ENCODE results near the gene SRP68. TPM values are rescaled to one million over a fixed set of nuclear protein-coding genes. Genes with fewer than 3 reads are reported as not detected.
"Not testable (repeated sequence)": the region's sequence is repeated elsewhere in the genome, so short reads cannot be mapped to it uniquely, and the experiment has no call there.

The SRP68 gene
- total RNA-seq, 2 experiments from 2014 or later, result 106 to 108 TPM

GRCh38 chr17:76071531-76072147, 678 bp downstream of the SRP68 start:
- Histone ChIP-seq H3K27me3 (ENCODE audit: control insufficient read depth in 1 of 2, insufficient read depth in 2 of 2, low read length in 2 of 2) (peaks cover 28 to 30% of the 10 kb centered on the region in 2 experiments), H3K4me1 (ENCODE audit: insufficient read depth, low read length) (peaks cover 58% of the 10 kb centered on the region), H3K9me3 (ENCODE audit: control insufficient read depth in 1 of 2, insufficient read depth in 1 of 2, low read length in 2 of 2) (peaks cover 0 to 20% of the 10 kb centered on the region in 2 experiments), H3K36me3 (ENCODE audit: insufficient read depth, low read length) (peaks cover 25% of the 10 kb centered on the region), H3K27ac (ENCODE audit: low read depth in 1 of 2, low read length in 2 of 2) (peak overlapping the region; percentile 70 to 82), H3K4me3 (ENCODE audit: low read length) (peak overlapping the region; percentile 99)
- Mint-ChIP-seq H3K36me3 (ENCODE audit: low read depth) (peaks cover 42% of the 10 kb centered on the region), H3K27me3 (peaks cover 28% of the 10 kb centered on the region), H3K4me3 (peak overlapping the region; percentile 95), H3K9me3 (no peaks in the 10 kb centered on the region), H3K4me1 (ENCODE audit: low read depth) (peaks cover 42% of the 10 kb centered on the region), H3K27ac (peak overlapping the region; percentile 91)
- POLR2A ChIA-PET, result interaction anchor here (0.8 to 1.8 kb wide), 3 partner anchors 8 to 197 kb away, joined by 3 to 10 read pairs (median 3); partner anchors contain the start of gene UBALD2
- intact Hi-C loops (cut with DNase I, micrococcal nuclease), result loop anchor here in 1 of 2 experiments (1.0 kb wide), 2 partner anchors 33 to 282 kb away; partner anchors contain the start of gene PRPSAP1
- peak in 2 of 14 experiments; percentile 17 to 38 for DNase-seq
- TF ChIP-seq, protein P1, sequence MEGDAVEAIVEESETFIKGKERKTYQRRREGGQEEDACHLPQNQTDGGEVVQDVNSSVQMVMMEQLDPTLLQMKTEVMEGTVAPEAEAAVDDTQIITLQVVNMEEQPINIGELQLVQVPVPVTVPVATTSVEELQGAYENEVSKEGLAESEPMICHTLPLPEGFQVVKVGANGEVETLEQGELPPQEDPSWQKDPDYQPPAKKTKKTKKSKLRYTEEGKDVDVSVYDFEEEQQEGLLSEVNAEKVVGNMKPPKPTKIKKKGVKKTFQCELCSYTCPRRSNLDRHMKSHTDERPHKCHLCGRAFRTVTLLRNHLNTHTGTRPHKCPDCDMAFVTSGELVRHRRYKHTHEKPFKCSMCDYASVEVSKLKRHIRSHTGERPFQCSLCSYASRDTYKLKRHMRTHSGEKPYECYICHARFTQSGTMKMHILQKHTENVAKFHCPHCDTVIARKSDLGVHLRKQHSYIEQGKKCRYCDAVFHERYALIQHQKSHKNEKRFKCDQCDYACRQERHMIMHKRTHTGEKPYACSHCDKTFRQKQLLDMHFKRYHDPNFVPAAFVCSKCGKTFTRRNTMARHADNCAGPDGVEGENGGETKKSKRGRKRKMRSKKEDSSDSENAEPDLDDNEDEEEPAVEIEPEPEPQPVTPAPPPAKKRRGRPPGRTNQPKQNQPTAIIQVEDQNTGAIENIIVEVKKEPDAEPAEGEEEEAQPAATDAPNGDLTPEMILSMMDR (IDR thresholded peaks at IDR 0.05), result no peak
- ATAC-seq (ENCODE audit: poor library complexity), result peak; percentile 17
- CTCF ChIA-PET, result interaction anchor here (1.2 to 1.4 kb wide), 2 partner anchors 50 to 57 kb away, joined by 3 read pairs; no protein-coding TSS in a partner anchor

GRCh38 chr17:76065775-76066174, 6.5 kb downstream of the SRP68 start:
- intact Hi-C loops (cut with DNase I, micrococcal nuclease), result no loop called here
- DNase-seq (no peak), ATAC-seq (ENCODE audit: poor library complexity) (no peak)

DNA sequence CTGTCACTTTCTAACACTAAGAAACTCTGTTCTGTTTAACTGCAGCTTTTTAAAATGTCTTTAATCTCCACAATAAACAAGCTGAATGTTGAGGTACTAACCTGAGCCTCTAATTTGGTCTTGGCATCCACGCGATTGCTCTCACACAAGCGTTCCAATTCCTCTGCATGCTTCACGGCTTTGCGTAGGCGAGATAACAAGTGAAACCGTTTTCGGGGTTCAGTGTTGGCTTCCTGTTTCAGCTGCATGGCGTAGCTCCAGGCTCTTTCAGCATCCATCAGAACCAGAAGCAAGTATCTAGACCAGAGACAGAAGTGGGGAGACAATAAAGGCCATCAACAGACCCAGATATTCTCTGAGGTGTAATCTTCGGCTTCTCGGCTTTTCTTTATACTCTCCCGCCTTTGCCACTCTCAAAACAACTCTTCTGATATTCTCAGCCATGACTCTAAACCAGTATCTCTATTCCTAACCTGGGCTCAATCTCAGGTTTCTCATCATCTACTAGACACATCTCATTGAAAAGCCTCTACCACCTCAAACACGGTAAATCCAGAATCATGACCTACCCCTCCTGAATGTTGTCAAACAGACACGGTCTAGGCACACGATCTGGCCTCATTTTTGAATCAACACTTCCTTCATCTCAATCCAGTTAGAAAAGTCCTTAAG, 8.3 kb downstream of the SRP68 start:
- ChIA-PET POLR2A (interaction anchor here (0.7 to 2.2 kb wide), 10 partner anchors 8 to 289 kb away, joined by 3 to 13 read pairs (median 5); partner anchors contain the start of genes EXOC7, PRPSAP1, SRP68 and ZACN), CTCF (interaction anchor here (1.2 to 1.5 kb wide), 2 partner anchors 50 to 310 kb away, joined by 3 read pairs; no protein-coding TSS in a partner anchor)
- Histone ChIP-seq H3K4me1 (ENCODE audit: insufficient read depth, low read length) (peaks cover 16% of the 10 kb centered on the region), H3K27me3 (ENCODE audit: control insufficient read depth in 1 of 2, insufficient read depth in 2 of 2, low read length in 2 of 2) (no peaks in the 10 kb centered on the region), H3K4me3 (ENCODE audit: low read length) (peak overlapping the region; percentile 6), H3K9me3 (ENCODE audit: control insufficient read depth in 1 of 2, insufficient read depth in 1 of 2, low read length in 2 of 2) (no peaks in the 10 kb centered on the region), H3K27ac (ENCODE audit: low read depth in 1 of 2, low read length in 2 of 2) (peak overlapping the region; percentile 18 to 68), H3K36me3 (ENCODE audit: insufficient read depth, low read length) (peaks cover 82% of the 10 kb centered on the region)
- TF ChIP-seq, protein P1 (IDR thresholded peaks at IDR 0.05), result no peak
- peaks cover 25% of the 10 kb centered on the region for H3K4me1 Mint-ChIP-seq (ENCODE audit: low read depth)
- no peaks in the 10 kb centered on the region for H3K27me3 Mint-ChIP-seq
- intact Hi-C loops (cut with DNase I, micrococcal nuclease), result no loop called here
- peak overlapping the region; percentile 88 for H3K27ac Mint-ChIP-seq
- H3K4me3 Mint-ChIP-seq, result peak overlapping the region; percentile 72
- ATAC-seq (ENCODE audit: poor library complexity) (peak; percentile 97), DNase-seq (peak in 11 of 14 experiments; percentile 25 to 74 (median 42))
- no peaks in the 10 kb centered on the region for H3K9me3 Mint-ChIP-seq
- H3K36me3 Mint-ChIP-seq (ENCODE audit: low read depth), result peaks cover 90% of the 10 kb centered on the region

More at GRCh38 chr17:76065775-76066174, 6.5 kb downstream of the SRP68 start:
- H3K27me3 Mint-ChIP-seq, result no peaks in the 10 kb centered on the region
- Histone ChIP-seq H3K27me3 (ENCODE audit: control insufficient read depth in 1 of 2, insufficient read depth in 2 of 2, low read length in 2 of 2) (no peaks in the 10 kb centered on the region), H3K4me1 (ENCODE audit: insufficient read depth, low read length) (peaks cover 32% of the 10 kb centered on the region), H3K27ac (ENCODE audit: low read depth in 1 of 2, low read length in 2 of 2) (no peak overlapping the region), H3K9me3 (ENCODE audit: control insufficient read depth in 1 of 2, insufficient read depth in 1 of 2, low read length in 2 of 2) (no peaks in the 10 kb centered on the region), H3K4me3 (ENCODE audit: low read length) (no peak overlapping the region), H3K36me3 (ENCODE audit: insufficient read depth, low read length) (peaks cover 72% of the 10 kb centered on the region)
- H3K27ac Mint-ChIP-seq, result peak overlapping the region; percentile 88
- ChIA-PET CTCF (interaction anchor here (1.4 kb wide), 1 partner anchor 52 kb away, joined by 5 read pairs; no protein-coding TSS in a partner anchor), POLR2A (interaction anchor here (1.6 kb wide), 1 partner anchor 52 kb away, joined by 5 read pairs; no protein-coding TSS in a partner anchor)
- H3K36me3 Mint-ChIP-seq (ENCODE audit: low read depth), result peaks cover 84% of the 10 kb centered on the region
- peaks cover 27% of the 10 kb centered on the region for H3K4me1 Mint-ChIP-seq (ENCODE audit: low read depth)
- TF ChIP-seq, protein P1 (IDR thresholded peaks at IDR 0.05), result no peak
- no peaks in the 10 kb centered on the region for H3K9me3 Mint-ChIP-seq
- H3K4me3 Mint-ChIP-seq, result no peak overlapping the region

DNA sequence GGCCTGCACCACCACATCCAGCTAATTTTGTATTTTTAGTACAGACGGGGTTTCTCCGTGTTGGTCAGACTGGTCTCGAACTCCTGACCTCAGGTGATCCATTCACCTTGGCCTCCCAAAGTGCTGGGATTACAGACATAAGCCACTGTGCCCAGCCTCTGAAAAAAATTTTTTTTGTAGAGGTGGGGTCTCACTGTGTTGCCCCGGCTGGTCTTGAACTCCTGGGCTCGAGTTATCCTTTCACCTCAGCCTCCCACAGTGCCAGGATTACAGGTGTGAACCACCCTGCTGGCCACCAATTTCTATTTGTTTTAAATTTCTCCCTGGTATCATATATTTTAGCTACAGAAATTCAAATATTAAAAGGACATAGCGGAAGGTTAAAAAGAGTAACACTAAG, 14.1 kb downstream of the SRP68 start:
- H3K4me3 ChIP-seq (ENCODE audit: low read length); H3K4me1 ChIP-seq (ENCODE audit: insufficient read depth, low read length); H3K27me3 Mint-ChIP-seq; H3K27ac Mint-ChIP-seq; H3K4me3 Mint-ChIP-seq; POLR2A ChIA-PET; H3K27ac ChIP-seq (ENCODE audit: low read depth in 1 of 2, low read length in 2 of 2); H3K9me3 ChIP-seq (ENCODE audit: control insufficient read depth in 1 of 2, insufficient read depth in 1 of 2, low read length in 2 of 2); ATAC-seq (ENCODE audit: poor library complexity); H3K9me3 Mint-ChIP-seq; H3K27me3 ChIP-seq (ENCODE audit: control insufficient read depth in 1 of 2, insufficient read depth in 2 of 2, low read length in 2 of 2); DNase-seq: not testable (repeated sequence)
- Mint-ChIP-seq H3K36me3 (ENCODE audit: low read depth) (peaks cover 90% of the 10 kb centered on the region), H3K4me1 (ENCODE audit: low read depth) (peaks cover 11% of the 10 kb centered on the region)
- intact Hi-C loops (cut with DNase I, micrococcal nuclease), result loop anchor here in 1 of 2 experiments (5.0 kb wide), 1 partner anchor 46 kb away; no protein-coding TSS in a partner anchor
- H3K36me3 ChIP-seq (ENCODE audit: insufficient read depth, low read length), result peaks cover 87% of the 10 kb centered on the region
- CTCF ChIA-PET, result interaction anchor here (0.6 kb wide), 1 partner anchor 225 kb away, joined by 4 read pairs; no protein-coding TSS in a partner anchor
